ENCODE measurements around the gene RNF208.

Gene RNF208

DNA sequence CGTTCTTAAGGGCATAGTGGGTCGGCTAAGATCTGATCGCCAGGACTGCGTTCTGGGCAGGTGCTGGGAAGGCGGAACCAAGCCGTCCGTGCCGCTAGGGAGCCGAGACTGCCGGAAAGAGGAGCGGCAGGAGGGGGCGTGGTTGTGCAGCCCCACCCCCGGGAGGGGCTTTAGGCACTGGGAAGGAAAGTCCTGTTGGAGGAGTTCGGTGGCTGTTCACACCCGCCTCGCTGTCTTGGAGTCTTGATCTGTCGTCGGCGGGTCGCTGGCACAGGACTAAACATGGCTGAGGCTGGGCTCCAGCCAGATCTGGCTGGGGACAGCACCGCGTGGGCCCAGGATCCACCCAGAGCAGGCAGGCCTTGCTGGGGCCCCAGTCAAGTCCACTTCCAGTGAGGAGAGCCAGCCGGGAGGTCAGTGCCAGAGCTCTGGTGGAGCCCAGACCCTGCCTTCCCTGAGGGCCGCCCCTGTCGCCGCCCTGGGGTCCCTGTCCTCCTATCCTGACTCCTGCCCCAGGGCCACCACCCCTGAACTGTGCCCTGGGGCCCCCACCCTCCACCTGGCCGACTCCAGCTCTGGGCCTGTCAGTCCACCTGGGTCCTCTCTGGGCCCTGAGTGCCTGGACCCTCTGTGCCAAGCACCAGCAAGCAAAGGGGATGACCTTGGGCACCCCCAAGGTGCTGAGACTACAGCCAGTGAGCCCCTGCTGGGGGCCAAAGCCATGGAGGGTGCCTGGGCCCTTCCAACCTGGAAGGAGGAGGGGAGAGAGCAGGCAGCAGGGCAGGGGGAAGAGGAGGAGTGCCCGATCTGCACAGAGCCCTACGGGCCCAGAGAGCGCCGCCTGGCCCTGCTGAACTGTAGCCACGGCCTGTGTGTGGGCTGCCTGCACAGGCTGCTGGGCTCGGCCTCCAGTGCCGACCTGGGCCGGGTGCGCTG, 4.5 kb downstream of the RNF208 start:
- in situ Hi-C loops (cut with HindIII; ENCODE audit: low sequenced_read_pairs): no loop called here

DNA sequence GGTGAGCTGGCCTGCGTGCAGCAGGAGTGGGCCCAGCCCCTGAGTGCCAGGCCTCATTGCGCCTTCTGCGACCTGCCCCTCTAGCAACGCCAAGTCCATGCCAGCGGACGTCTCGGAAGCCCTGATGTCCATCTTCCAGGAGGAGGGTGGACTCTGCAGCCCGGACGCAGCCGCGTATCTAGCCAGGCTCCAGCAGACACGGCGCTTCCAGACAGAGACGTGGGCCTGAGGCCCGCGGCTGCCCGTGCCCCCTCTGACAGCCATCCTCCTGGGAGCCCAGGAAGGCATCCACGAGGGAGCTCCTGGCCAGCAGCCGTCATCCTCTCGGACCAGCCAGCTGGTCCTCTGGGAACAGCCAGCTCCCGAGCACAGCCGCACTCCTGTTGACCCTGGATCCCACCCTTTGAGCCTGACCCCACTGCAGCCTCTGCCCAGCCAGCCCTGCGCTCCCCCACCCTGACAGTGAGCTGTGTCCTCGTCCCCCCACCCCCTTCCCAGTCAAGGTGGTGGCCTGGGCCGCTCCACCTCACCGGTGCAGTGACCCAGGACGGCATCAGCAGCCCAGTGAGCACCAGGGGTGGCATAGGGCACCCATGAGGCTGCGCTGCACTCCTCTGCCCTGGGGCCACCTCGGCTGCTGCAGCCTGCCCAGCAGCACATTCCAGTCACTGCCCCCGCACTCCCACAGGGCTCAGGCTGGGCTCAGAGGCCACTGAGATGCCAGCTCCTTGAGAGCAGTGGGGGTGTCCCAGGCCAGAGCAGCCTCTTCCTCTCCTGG, 5.7 kb downstream of the RNF208 start:
- in situ Hi-C loops (cut with HindIII; ENCODE audit: low sequenced_read_pairs): no loop called here

DNA sequence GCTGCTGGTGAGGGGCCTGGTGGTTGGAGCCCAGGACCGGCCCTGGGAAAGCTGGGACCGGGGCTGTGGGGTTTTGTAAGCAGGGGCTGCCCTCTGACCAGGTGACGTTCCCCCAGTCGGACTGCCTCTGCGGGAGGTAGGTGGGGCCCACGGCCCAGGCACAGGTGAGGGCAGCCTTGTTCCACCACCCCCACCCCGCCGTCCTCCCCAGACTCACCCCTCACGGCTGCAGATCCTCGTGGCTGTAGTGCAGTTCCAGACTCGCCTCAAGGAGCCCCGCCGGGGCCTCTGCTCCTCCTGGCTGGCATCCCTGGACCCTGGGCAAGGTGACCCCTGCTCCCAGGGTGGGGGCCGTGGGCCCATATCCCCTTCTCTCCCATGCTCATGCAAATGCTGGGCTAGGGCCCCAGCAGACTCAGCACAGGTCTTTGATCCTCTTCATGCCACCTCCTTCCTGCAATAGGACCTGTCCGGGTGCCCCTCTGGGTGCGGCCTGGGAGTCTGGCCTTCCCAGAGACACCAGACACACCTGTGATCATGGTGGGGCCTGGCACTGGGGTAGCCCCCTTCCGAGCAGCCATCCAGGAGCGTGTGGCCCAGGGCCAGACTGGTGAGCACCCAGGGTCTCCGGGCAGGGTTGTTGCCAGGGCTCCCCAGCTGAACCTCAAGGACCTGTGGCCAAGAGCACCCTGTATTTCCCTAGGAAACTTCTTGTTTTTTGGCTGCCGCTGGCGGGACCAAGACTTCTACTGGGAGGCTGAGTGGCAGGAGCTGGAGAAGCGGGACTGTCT, 6.6 kb downstream of the RNF208 start:
- in situ Hi-C loops (cut with HindIII; ENCODE audit: low sequenced_read_pairs): no loop called here

DNA sequence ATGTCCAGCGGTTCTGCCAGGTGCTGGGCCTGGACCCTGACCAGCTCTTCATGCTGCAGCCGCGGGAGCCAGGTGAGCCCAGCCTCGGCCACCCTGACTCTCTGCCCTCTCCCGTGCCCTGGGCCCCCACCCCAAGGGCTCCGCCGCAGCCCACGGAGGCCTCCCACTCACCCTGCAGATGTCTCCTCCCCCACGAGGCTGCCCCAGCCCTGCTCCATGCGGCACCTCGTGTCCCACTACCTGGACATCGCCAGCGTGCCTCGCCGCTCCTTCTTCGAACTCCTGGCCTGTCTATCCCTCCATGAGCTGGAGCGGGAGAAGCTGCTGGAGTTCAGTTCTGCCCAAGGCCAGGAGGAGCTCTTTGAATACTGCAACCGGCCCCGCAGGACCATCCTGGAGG, 7.4 kb downstream of the RNF208 start:
- in situ Hi-C loops (cut with HindIII; ENCODE audit: low sequenced_read_pairs): no loop called here

DNA sequence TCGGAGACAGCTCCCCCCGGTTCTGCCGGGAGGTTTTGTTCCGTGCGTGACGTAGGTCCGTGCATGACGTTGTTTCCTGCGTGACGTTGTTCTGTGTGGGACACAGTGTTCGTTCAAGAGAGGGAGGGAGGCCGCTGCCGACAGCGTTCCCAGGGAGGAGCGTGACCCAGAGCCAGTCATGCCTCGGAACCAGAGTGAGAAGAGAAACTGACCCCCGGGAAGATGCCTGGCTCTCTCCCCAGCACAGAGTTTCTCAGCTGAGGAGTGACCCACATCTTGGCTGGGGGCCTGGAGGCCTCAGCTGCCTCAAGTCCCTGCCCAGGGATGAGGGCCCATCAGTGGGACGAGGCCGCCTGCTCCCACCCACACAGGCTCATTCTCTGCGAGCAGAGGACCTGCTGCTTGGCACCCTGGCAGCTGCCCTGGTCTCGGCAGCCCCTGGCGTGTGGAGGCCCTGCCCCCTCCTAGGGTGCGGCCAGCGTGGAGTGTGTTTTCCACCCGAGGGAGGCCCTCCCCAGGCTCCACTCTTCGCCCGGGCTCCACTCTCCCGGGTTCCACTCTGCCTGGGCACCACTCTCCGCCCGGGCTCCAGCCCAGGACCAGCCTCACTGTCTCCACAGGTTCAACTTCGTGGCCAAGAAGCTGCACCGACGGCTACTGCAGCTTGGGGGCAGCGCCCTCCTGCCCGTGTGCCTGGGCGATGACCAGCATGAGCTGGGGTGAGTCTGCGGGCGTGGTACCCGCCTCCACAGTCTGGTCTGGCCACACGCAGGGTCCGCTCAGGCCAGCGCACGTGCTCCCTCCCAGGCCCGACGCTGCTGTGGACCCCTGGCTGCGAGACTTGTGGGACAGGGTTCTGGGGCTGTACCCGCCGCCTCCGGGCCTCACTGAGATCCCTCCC, 8.6 kb downstream of the RNF208 start:
- in situ Hi-C loops (cut with HindIII; ENCODE audit: low sequenced_read_pairs): no loop called here

DNA sequence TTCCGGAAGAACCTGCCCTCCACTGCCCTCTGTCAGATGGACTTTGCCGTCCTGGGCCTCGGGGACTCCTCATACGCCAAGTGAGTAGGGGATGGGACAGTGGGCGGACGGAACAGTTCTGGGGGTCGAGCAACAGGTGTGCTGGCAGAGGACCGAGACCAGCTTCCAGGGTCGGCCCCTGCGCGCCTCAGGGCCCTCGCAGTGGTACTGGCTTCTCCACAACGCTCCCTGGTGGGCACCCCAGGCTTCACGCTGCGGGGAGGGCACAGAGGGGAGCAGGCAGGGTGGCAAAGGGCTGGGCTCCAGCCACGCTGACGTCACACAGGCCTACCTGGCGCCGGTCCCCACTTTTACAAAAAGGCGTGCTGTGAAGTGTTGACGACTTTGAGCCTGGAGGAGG, 9.5 kb downstream of the RNF208 start:
- in situ Hi-C loops (cut with HindIII; ENCODE audit: low sequenced_read_pairs): no loop called here

DNA sequence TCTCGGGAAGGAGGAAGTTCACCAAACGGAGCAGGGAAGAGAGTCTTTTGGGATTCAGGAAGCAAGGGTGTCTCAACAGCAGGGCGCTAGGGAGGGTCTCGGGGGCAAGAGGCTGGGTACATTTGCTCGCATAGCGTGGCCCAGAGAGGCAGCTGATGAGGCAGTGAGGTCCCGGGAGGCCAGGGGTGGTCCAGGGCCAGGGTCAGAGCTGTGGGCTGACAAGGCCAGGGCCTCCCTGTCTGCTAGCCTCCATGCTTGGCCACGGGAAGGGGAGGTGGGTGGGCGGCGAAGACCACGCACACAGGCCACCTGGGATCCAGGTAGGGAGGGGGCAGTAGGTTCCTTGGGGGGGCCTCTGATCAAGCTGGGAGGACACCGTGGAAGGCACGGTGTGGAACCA, 10.5 kb downstream of the RNF208 start:
- in situ Hi-C loops (cut with HindIII; ENCODE audit: low sequenced_read_pairs): no loop called here

DNA sequence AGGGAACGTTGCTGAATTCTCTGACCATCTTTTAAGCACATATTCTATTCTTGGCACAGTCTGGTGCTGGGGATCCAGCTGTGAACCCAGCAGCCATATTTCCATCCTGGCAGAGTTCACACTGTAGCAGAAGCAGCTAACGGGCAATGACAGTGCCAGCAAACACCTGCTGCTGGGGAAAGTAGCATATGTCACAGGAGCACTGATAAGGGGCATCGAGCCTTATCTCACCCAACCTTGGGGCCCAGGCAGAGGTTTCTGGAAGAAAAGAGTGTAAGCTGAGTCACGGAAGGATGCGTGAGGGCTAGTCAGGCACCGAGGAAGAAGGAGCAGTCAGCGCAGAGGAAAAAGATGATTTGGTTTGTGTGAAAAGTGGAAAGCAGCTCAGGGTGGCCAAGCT, 15.4 kb downstream of the RNF208 start:
- in situ Hi-C loops (cut with HindIII; ENCODE audit: low sequenced_read_pairs): no loop called here

DNA sequence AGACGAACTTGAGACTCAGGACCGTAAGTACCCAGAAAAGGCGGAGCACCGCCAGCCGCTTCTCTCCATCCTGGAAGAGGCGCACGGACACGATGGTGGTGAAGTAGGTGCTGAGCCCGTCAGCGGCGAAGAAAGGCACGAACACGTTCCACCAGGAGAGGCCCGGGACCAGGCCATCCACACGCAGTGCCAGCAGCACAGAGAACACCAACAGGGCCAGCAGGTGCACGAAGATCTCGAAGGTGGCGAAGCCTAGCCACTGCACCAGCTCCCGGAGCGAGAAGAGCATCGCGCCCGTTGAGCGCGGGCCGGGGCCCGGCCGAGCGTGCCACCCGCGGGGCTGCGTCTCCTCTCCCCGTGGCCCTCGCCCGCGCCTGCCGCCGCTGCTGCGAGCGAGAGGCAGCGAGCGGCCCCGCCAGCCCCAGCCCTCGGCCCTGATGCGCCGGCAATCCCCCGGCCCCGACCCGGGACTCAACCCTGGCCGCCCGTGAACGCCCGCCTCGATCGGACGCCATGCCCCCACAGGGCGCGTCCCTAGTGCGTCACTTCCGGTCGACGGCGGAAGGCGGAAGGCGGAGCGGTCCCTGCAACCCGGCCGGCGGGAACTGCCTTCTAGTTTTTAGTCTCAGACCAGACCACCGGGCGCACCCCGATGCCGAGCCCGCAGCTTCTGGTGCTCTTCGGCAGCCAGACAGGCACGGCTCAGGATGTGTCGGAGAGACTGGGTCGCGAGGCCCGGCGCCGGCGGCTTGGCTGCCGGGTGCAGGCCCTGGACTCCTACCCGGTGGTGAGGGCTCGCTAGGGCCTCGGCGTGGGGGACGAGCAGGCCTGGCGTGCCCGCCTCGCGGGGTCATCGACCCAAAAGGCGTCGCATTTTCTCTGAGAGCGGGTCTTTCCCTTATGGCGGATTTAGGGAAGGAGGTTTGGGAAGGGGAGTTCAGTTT, 16.6 kb downstream of the RNF208 start, which contains the start of the genes NDOR1 and TMEM203:
Gene NDOR1 (plus strand): TSS at position 575 of the 944 bp plus-strand sequence. CDS start 78 bp downstream, at position 653.
Gene TMEM203 (minus strand): TSS at position 523 of the 944 bp plus-strand sequence. CDS start 234 bp downstream, at position 289.
- in situ Hi-C loops (cut with HindIII; ENCODE audit: low sequenced_read_pairs): no loop called here

DNA sequence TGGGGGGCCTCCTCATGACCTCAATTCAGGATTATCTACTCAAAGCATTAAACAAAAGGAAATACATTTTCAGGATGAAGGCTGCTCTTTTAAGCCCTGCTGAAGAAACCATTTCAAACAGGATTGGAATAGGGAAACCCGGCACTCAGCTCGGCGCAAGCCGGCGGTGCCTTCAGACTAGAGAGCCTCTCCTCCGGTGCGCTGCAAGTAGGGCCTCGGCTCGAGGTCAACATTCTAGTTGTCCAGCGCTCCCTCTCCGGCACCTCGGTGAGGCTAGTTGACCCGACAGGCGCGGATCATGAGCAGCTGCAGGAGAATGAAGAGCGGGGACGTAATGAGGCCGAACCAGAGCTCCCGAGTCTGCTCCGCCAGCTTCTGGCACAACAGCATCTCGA, 17.3 kb downstream of the RNF208 start:
- in situ Hi-C loops (cut with HindIII; ENCODE audit: low sequenced_read_pairs): no loop called here

DNA sequence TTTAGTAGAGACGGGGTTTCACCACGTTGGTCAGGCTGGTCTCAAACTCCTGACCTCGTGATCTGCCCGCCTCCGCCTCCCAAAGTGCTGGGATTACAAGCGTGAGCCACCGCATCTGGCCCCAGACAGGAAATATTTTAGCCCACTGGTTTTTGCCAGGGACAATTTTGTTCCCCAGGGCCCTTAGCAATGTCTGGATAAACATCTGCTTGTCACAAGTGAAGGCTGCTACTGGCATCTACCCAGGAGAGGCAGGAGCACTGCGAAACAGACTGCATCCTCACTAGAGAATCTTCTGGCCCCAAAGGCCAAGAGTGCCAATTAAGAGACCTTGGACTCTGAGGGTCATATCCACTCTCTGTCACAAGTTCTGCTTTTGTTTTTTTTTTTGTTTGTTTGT, 19.1 kb downstream of the RNF208 start:
- in situ Hi-C loops (cut with HindIII; ENCODE audit: low sequenced_read_pairs): no loop called here

DNA sequence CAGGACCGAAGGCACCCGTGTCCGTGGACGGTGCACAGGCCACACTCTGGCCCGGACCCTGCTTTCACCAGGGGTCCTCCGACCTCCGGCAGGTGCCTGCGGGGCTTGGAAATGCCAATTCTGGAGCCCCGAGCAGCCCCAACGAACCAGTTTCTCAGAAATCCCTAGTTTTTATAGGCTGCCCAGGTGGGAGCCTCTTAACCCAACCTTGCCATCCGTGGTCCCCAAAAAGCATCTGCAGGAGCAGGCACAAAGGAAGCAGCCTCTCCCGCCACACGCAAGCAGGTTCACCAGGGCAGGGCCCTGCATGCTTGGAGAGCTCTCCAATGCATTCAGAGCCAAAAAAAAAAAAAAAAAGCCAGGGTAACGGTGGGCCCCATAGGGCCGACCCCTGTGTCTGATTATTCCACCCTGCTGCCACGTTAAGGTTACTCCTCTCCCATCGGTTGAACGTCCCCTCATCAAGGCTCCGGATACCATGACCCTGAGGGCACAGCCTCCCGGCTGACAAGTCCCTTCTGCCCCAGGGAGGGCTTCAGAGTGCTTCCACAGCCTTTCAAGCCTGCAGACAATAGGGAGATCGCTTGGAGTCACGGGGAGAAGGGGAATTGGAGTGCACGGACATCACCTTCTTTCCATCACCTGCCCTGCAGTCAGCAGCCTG, 20.7 kb downstream of the RNF208 start:
- in situ Hi-C loops (cut with HindIII; ENCODE audit: low sequenced_read_pairs): no loop called here

DNA sequence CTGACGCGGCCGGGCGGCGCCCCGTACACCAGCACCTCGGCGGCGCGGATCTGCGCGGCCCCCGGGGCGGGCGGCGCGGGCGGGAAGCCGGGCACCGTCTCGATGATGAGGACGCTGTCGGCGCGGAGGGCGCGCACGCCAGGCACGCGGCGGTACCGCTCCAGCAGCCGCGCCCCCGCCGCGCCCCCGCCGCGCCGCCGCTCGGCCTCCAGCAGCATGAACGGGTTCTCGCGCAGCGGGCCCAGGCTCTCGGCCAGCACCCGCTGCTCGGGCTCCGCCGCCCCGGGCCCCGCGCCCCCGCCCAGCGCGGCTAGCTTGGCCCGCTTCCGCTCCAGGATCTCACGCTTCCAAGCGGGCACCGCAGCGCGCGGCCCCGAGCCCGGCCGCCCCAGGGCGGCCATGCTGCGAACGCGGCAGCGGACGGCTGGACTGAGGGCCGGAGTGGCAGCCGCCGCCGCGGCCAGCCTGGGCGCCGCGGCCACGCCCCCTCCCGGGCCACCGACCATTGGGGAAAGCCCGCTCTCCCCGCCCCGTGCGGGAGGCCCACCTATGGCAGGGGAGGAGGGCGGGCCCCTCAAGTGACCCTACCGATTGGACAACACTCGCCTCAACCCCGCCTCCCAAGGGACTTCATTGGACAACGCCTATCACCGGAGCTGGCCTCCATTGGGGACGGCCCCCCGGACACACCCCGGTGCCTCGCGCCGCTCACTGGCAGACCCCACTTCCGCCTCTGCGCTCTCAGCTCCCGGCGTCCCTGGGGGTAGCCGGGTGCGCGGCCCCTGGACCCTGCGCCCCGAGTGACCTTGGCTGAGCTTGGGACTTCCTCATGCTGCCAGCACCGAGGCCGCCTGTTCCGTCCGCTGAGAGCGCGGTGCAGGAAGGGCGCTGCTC, 21.5 kb downstream of the RNF208 start, which contains the start of gene TPRN:
Gene TPRN (minus strand): TSS at position 431 of the 894 bp plus-strand sequence. CDS start 30 bp downstream, at position 401.
- in situ Hi-C loops (cut with HindIII; ENCODE audit: low sequenced_read_pairs): no loop called here

DNA sequence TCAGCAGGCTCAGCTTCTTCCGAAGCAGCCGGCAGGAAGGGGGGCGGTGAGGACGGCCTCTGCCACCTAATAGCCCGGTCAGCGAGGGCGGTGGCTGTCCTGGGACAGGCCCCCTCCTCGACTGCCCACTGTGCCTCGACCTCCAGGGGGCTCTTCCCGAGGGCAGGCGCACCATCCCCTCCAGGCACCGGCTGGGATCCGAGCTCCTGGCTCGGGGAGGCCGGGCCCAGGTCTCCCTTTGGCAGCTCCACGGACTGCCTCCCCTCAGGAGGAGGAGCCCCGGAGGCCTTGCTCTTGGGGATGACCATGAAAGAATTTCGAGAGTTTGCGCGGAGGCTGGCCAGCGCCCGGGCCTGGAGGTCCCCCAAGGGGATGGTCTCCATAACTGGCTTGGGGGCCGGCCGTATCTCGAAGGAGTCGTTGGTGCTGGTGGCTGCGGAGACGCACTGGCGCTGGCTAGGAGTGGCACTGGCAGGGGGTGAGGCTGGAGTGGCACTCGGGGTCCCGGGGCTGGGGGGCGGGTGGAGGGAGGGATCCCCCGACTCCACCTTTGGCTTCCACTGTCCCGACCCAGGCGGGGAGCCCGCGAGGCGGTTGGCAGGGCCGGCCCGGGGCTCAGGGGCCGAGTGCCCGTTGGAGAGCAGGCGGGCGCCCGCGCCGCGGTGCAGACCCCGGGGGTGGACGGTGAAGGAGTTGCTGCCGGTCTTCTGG, 22.5 kb downstream of the RNF208 start:
- in situ Hi-C loops (cut with HindIII; ENCODE audit: low sequenced_read_pairs): no loop called here

DNA sequence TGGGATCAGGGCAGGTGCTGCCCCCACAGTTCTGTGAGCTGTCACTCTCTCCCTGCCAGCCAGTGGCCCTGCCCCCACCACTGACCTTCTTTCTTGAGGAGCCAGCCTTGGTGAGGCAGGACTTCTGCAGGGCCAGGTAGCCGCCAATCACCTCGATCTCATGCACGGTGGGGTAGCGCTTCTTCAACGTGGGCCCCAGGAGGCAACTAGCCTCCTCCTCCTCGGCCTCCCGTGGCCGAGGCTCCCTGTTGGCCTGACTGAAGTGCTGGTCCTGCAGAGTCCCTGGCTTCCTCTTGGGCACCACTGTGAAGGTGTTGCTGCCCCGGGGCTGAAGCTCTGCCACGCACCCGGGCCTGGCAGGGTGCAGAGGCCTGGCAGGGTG, 23.1 kb downstream of the RNF208 start:
- in situ Hi-C loops (cut with HindIII; ENCODE audit: low sequenced_read_pairs): no loop called here

DNA sequence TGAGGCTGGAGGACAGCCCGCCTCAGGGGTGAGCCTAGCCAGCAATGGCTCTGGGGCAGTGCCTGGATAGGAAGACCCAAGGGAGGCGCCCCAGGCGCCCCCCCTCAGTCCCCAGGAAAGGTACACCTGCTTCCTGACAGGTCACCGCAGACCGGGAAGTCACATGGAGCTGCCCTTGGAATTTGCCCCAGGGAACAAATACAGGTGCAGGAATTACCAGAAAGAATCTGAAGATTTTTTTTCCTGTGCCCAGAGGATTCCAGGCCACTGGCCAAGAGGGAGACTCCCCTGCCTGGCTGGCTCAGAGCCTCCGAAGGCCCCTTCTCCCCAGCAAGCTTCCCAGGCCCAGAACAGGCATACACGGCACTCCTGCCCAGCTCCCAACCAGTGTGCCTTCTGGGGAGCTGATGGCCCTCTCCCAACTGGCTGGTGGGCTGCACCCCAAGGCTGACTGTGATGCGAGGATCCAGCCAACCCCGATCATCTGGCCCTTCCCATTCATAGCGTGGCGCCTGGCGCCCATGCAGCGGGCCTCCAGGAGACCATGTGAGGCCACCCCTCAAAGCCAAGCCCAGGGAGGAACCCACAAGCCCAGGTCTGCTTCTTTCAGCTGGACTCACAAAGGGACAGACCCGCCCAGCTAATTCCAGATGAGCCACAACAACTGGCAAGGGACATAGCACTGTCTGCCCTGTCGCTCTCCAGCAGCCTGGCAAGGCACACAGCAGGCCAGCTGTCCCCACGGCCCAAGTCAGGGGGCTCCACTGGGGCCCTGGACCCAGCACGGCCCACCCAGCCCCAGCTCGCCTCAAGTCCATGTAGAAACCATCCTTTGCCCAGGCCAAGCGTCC, 23.8 kb downstream of the RNF208 start:
- in situ Hi-C loops (cut with HindIII; ENCODE audit: low sequenced_read_pairs): no loop called here
